ENCODE results near the gene DMAC2. TPM values are rescaled to one million over a fixed set of nuclear protein-coding genes. Genes with fewer than 3 reads are reported as not detected.

Gene DMAC2
- total RNA-seq, 4 donors from 2014 or later, result 34.8 to 49.8 (median 35.7) TPM

- H3K4me3 ChIP-seq (ENCODE audit: low read depth, poor library complexity, severe bottlenecking), result no peak overlapping the region
- no peak for DNase-seq (ENCODE audit: low spot score in 2 of 2)
- WGBS, 2 donors, result 91 to 93% methylated on average over 20 of the region's 20 CpGs
- no peak for TF ChIP-seq CTCF (IDR thresholded peaks at IDR 0.05)
- intact Hi-C loops (cut with DNase I; ENCODE audit: low total_unique reads), result no loop called here
Observed at GRCh38 chr19:41421973-41422372, 17.7 kb downstream of the DMAC2 start.

DNA sequence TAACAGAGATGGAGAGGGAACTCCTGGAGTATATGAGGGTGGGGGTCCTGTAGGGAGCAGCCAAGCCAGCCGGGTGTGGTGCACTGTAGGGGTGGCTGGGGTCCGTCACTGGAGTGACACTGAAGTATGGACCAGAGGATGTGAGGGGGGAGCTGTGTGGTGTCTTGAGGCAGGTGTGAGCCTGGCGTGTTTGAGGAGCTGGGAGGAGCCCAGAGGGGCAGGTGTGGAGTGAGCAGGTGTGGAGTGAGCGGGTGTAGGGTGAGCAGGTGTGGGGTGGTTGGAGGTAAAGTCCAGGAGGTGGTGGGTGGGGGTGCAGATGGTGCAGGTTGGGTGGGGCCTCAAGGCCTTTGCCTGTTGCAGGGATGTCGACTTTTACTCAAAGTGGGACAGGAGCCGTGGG, 18.4 kb downstream of the DMAC2 start:
- 78 to 83% methylated on average over 6 of the region's 6 CpGs for WGBS, 2 donors
- intact Hi-C loops (cut with DNase I; ENCODE audit: low total_unique reads), result no loop called here
- DNase-seq (ENCODE audit: low spot score in 2 of 2), result no peak
- no peak overlapping the region for H3K4me3 ChIP-seq (ENCODE audit: low read depth, poor library complexity, severe bottlenecking)
- no peak for TF ChIP-seq POLR2A (IDR thresholded peaks at IDR 0.05)

DNA sequence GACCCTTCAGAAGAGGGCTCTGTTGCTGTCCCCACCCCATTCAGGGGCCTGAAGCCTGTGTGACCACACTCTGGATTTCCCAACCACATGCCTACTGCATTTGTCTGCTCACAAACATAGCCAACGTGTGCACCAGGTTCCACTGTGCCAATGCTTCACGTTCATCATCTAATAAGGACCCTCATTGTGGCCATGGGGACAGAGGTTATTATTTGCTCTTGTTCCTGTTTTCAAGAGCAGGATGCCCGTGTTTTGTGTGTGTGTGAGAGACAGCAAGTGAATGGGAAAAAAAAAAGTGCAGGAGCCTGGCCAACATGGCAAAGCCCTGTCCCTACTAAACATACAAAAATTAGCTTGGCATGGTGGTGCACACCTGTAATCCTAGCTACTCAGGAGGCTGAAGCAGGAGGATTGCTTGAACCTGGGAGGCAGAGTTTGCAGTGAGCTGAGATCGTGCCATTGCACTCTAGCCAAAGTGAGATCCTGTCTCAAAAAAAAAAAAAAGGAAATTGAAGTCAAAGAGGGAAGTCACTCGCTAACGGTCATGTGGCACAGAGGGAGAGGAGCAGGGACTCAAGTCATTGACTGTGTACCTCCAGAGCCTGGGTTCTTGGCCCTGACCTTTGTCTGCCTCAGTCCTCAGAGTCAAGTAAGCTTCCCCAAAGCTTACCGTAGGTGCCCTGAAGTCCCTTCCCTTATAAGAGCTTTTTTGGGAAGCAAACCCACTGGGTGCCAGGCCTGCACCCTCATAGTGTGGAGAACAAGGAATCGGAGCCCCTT, 19.4 kb downstream of the DMAC2 start:
- H3K4me3 ChIP-seq (ENCODE audit: low read depth, poor library complexity, severe bottlenecking), result no peak overlapping the region
- 78% methylated on average over 8 of the region's 8 CpGs for WGBS, 2 donors
- no peak for TF ChIP-seq CTCF (IDR thresholded peaks at IDR 0.05)
- no peak for TF ChIP-seq POLR2A (IDR thresholded peaks at IDR 0.05)
- intact Hi-C loops (cut with DNase I; ENCODE audit: low total_unique reads), result no loop called here
- DNase-seq (ENCODE audit: low spot score in 2 of 2), result peak in 1 of 2 donors; percentile 47

DNA sequence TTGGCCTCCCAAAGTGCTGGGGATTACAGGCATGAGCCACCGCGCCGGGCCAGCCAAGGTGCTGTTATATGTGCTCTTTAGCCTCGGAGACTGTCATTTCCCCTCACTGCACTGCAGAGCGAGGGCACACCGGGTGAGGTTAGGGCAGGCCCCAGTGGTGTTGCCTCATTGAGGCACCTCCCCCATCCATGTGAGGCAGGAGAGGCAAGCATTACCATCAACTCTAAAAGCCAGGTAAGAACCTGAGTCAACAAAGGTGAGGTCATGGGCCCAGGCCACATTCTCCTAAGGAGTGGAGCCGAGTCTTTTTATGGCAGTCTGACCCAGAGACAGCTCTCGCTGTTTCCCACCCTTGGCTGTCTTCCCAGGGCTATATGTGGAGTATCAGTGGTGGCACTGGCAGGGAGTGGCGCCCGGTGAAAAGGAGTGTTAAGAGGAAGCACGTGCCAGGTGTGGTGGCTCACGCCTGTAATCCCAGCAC, 23.5 kb downstream of the DMAC2 start:
- no peak for DNase-seq (ENCODE audit: low spot score in 2 of 2)
- whole genome bisulfite sequencing, 2 donors, result 91 to 94% methylated on average over 11 to 12 of the region's 12 CpGs
- intact Hi-C loops (cut with DNase I; ENCODE audit: low total_unique reads), result no loop called here
- TF ChIP-seq POLR2A (IDR thresholded peaks at IDR 0.05) (no peak), CTCF (IDR thresholded peaks at IDR 0.05) (no peak)
- H3K4me3 ChIP-seq (ENCODE audit: low read depth, poor library complexity, severe bottlenecking), result no peak overlapping the region

DNA sequence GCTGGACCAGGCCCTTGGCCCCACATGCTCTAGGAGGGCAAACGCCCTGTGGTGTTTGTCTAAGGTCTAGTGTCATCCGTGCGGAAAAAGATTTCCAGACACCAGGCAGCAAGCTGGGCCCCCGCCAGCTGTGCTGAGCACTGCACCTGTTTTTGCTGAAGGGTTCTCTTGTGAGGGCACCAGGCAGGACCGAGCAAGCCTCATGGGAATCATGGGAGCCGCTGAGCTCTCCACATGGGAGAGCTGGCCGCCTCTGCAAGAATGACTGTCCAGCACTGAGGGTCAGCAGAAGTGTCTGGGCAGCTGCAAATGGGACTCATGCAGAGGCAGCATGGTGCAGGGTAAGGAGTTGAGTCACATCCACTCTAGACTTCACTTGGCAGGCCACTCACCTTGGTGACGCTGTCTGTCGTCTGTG, 24.5 kb downstream of the DMAC2 start:
- 93 to 94% methylated on average over 9 of the region's 9 CpGs for WGBS, 2 donors
- no peak overlapping the region for H3K4me3 ChIP-seq (ENCODE audit: low read depth, poor library complexity, severe bottlenecking)
- intact Hi-C loops (cut with DNase I; ENCODE audit: low total_unique reads), result no loop called here
- TF ChIP-seq CTCF (IDR thresholded peaks at IDR 0.05) (no peak), POLR2A (IDR thresholded peaks at IDR 0.05) (no peak)
- DNase-seq (ENCODE audit: low spot score in 2 of 2), result no peak

- TF ChIP-seq CTCF (IDR thresholded peaks at IDR 0.05) (no peak), POLR2A (IDR thresholded peaks at IDR 0.05) (no peak)
- no peak overlapping the region for H3K4me3 ChIP-seq (ENCODE audit: low read depth, poor library complexity, severe bottlenecking)
- 87 to 92% methylated on average over 9 of the region's 9 CpGs for WGBS, 2 donors
- no peak for DNase-seq (ENCODE audit: low spot score in 2 of 2)
- intact Hi-C loops (cut with DNase I; ENCODE audit: low total_unique reads), result no loop called here
Observed at GRCh38 chr19:41414461-41414860, 25.3 kb downstream of the DMAC2 start.

All from lower leg skin (tissue), 4 donors.